Left renal cortex interstitium (tissue), 4 donors: Measurements from ENCODE around the gene MX1. TPM values are rescaled to one million over a fixed set of nuclear protein-coding genes. Genes with fewer than 3 reads are reported as not detected.
"Not testable (repeated sequence)": the region's sequence is repeated elsewhere in the genome, so short reads cannot be mapped to it uniquely, and the experiment has no call there.

Experiments used
- DNase-seq, 4 donors: peaks; one replicate each; pipeline ENCODE4 v3.0.0-alpha.2; 2013; ENCODE audit warnings: low read depth in 4 of 4, low spot score in 2 of 4, missing footprints in 1 of 4
- polyA plus RNA-seq, 4 donors: library from polyadenylated mRNA; unstranded; fragments of 120-200 nt; gene quantifications; one replicate each; pipeline ENCODE4 v1.2.1, GENCODE V29; 2013; ENCODE audit not compliant: insufficient read length in 4 of 4

The MX1 gene
- polyA plus RNA-seq, 4 donors = 7.5 to 11.0 (median 9.7) TPM

DNA sequence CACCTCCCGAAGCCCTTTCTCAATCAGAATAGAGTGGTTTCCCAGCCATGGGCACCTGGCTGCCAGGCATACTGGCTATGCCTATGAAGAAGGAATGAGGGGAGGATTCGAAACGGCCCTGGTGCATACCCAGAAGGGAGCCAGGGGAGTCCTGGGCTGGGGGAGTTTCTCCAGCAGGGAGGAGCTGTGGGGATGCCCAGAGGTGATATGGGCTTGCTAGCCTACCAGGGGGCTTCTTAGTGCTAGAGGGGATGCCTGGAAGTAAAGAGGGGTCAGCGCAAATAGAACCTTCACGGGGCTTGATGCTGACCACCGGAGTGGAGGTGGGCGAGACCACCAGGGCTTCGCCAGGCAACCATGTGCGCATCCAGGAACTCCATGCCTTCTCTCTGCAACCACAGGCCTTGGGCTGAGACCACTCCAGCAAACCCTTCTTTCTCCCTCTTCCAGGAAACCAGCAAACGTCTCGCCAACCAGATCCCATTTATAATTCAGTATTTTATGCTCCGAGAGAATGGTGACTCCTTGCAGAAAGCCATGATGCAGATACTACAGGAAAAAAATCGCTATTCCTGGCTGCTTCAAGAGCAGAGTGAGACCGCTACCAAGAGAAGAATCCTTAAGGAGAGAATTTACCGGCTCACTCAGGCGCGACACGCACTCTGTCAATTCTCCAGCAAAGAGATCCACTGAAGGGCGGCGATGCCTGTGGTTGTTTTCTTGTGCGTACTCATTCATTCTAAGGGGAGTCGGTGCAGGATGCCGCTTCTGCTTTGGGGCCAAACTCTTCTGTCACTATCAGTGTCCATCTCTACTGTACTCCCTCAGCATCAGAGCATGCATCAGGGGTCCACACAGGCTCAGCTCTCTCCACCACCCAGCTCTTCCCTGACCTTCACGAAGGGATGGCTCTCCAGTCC, 18.2 kb upstream of the MX1 start:
- DNase-seq = no peak

DNA sequence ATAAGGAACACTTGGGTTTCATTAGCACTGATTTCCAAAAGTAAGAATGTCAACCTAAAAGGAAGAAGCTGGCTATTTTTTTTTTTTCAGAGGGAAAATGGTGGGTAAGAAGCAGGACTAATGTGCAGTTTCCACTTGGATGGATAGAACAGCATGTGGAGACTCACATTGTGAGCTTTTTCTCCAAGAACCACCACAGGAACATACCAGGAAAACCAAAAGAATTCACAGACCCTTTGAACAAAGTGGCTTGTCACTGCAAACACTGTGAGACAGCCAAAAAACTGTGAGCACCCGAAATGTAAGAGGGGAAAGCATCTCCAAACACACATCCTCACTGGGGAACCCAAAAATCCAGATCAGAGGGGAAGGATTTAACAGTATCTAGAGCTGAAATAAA, 15.7 kb upstream of the MX1 start:
- no peak for DNase-seq

DNA sequence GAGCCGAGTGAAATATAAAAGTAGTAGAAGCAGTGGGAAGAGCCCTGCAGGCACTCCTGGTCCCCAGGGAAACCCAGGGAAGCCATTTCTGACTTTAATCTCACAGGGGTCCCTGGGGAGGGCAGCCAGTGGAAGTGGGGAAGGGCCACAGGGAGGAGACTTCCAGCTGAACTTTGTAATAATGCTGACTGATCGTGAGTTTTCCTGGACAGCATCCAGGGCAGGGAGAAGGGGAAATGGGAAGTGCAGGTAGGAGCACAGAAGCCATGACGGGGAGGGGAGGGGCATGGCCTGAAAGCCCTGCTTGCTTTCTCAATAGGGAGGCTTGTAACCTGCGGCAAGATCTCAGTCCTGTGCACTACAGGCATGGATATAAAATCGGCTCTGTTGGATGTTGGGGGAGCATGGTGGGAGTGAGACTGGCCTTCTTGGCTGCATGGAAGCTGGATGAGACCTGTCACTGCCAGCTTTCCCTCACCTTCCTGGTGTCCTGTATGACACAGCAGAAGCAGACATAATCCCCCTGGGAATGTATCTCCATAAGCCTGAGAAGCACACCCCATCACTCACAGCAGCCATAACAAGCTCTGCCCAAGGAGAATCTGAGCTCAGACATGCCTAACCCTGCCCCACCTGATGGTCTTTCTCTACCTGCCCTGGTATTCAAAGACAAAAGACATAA, 15.1 kb upstream of the MX1 start:
- no peak for DNase-seq

DNA sequence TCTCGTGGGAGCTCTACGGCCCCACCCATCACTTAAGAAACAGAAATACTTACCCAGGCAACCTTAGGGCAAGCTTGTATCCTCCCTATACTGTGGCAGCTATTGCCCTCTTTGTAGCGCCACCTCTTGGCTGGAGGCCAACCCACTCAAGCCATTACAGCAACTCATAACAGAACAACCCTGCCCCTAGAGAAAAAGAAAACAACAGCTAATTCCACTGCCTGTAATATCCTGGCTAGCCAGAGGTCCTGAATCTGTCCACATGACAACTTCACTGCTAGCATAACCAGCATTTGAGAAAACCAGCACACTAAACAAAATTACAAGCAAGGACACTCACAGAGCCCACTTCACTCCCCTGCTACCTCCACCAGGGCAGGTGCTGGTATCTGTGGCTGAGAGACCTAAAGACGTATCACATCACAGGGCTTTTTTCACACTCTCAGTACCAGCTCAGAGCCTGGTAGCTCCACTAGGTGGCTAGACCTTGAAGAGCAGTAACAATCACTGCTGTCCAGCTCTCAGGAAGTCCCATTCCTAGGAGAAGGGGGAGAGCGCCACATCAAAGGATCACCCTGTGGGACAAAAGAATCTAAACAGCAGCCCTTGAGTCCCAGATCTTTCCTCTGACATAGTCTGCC, 14.5 kb upstream of the MX1 start:
- DNase-seq = no peak

DNA sequence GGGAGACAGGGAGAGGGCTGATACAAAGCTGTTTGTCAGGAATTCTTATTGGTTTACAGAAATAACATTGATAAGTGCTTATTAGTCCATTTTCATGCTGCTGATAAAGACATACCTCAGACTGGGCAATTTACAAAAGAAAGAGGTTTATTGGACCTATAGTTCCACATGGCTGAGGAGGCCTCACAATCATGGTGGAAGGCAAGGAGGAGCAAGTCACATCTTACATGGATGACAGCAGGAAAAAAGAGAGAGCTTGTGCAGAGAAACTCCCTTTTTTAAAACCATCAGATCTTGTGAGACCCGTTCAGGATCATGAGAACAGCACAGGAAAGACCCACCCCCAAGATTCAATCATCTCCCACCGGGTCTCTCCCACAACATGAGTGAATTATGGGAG, 8.5 kb upstream of the MX1 start:
- DNase-seq = not testable (repeated sequence)

DNA sequence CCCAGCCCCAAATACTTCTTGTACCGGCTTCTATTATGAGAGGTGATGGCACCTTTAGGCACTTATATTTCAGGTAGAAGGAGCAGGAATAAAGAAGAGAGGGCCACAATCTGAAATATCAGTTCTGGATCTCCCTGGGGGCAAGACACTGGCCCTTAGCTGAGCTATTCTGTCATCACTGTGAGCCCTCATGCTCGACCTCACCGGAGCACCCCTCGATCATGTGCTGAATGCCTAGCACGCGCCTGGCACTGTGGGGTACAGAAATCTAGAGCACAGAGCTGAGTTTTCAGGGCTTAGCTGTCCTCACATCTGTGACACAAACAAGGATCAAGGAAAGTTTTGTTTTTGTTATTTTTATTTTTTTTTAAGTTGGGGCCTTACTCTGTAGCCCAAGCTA, 7.6 kb upstream of the MX1 start:
- no peak for DNase-seq

DNA sequence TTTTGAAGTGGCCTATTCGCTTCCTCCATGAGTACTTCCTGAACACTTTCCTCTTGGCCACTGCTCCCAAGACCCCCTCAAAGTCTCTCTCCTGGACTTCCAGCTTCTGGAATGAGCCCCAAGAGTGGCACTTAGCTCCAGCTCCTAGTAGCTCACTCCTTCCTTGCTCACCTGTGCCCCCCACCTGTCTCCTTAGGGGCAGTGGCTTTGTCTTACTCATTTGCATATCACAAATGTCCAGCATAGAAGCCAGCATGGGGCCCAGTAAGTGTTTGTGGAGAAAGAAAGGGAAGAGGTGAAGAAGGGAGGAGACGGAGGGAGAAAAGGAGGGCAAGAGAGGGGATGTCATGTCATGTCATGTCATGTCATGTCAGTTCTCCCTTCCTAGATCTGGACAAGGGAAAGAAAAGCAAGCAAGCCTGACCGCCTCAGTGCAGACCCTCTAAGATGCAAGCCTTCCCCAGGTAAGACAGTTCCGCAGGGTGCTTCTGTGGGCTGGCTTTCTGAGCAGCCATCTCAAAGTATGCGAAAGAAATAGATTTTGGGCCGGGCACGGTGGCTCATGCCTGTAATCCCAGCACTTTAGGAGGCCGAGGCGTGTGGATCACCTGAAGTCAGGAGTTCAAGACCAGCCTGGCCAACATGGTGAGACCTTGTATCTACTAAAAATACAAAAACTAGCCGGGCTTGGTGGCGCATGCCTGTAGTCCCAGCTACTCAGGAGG, 6.9 kb upstream of the MX1 start:
- no peak for DNase-seq

DNA sequence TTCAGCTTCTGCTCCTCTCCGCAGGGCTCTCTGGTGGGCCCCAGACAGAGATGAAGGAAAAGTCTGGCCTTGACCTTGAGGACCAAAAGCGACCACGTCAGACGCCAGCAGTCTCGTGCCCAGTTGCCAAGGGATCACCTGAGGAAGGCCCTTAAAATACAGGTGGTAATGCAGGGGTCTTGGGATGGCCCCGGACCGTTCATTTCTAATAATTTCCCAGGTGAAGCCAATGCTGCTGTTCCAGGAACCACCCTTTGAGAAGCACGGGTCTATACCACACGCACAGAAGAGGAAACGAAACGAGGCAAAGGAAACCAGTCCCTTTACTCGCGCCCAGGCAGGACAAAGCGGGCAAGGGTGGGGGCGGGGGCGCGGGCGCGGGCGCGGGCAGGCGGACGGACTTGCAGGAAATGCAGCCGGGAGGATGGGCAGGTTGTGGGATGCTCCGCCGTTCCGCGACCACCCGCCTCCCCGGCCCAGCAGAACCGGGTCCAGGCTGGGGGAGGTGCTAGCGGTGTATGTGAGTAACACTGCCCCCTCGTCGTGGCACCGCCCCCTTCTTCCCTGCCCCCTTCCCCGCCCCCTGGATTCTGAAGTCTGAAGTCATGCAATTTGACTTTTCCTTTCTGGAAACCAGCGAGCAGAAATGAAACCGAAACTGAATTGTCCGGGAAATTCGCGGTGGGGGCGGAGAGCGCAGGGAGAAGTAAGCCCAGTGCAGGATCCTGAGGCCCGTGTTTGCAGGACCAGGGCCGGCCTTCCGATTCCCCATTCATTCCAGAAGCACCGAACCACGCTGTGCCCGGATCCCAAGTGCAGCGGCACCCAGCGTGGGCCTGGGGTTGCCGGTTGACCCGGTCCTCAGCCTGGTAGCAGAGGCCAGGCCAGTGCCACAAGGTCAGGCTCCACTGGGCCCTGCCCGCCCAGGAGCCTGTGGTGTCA, 5.8 kb upstream of the MX1 start:
- DNase-seq = peak; percentile 67 to 88 (median 78)

DNA sequence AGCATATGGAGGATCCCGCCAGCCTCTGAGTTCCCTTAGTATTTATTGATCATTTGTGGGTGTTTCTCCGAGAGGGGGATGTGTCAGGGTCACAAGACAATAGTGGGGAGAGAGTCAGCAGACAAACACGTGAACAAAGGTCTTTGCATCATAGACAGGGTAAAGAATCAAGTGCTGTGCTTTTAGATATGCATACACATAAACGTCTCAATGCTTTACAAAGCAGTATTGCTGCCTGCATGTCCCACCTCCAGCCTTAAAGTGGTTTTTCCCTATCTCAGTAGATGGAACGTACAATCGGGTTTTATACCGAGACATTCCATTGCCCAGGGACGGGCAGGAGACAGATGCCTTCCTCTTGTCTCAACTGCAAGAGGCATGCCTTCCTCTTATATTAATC, 5.0 kb upstream of the MX1 start:
- not testable (repeated sequence) for DNase-seq

DNA sequence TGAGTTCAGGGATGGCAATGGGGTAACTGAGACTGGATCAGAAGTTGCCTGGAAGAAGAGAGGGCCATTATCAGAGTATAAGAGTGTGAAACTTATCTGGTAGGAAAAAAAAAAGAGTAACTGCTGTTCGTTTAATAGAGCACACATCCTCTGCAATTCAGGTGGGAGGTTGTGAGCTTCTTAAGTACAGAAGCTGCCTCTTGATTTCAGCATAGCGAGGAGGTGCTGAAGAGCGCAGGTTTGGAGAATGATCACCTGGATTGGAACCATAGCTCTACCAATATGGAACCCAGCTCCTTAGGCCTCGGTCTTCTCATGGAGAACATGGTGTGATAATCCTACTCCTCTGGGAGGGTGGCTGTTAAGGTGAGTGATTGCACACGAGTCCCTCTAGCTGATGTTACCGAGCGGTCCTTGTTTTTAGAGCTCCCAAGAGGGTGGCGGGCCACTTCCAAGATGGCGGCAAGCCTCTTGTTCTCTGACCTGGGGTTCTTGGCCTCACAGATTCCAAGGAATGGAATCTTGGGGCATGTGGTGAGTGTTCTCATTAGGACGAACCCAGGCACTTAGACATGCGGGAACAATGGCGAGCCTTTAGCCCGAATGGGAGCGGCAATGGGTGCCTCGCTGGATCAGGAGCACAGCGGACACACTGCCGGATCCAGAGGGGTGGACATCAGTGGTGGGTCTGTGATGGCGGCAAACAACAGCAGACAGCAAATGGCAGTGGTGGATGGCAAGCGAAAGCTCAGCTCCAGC, 3.3 kb upstream of the MX1 start:
- no peak for DNase-seq

DNA sequence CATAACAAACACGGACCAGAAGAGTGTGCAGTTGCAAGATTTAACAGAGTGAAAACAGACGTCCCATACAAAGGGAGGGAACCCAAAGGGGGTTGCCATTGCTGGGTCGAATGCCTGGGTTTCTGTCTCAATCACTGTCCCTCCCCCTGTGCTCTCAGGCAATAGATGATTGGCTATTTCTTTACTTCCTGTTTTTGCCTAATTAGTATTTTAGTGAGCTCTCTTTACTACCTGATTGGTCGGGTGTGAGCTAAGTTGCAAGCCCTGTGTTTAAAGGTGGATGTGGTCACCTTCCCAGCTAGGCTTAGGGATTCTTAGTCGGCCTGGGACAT, 2.8 kb upstream of the MX1 start:
- DNase-seq = not testable (repeated sequence)

DNA sequence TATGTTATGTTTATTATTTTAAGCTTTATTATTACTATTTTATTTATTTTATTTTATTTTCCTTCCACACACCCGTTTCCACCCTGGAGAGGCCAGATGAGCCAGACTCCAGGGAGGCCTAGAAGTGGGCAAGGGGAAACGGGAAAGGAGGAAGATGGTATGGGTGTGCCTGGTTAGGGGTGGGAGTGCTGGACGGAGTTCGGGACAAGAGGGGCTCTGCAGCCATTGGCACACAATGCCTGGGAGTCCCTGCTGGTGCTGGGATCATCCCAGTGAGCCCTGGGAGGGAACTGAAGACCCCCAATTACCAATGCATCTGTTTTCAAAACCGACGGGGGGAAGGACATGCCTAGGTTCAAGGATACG, 468 bp upstream of the MX1 start:
- DNase-seq = no peak

DNA sequence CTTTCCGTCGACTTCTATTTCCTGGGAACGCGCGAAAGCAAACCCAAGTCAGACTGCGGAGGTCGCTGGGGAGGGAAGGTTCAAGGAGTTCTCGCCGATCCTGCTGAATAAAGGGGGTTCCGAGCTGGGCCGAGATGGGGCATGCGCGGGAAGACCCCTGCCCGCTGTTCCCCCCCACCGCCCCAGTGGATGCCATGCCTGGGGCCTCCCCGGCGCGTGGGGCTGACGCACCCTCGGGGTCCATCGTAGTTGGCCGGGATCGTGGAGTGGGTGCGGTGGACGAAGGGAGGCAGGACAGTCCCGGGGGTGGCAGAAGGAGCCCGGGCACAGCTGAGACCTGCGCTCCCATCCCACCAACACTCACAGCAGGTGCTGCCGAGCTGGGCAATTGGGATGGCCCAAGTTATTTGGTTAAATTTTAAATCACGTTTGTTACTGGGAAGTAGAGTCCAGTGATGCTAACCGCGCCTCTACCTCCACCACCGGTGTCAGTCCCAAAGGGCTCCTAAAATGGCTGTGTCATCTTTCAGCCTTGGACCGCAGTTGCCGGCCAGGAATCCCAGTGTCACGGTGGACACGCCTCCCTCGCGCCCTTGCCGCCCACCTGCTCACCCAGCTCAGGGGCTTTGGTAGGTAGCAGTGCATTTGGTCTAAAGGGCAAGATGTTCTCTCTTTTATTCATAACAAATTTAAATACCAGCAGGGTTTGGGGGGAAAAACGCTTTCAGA, 801 bp downstream of the MX1 start:
- no peak for DNase-seq

DNA sequence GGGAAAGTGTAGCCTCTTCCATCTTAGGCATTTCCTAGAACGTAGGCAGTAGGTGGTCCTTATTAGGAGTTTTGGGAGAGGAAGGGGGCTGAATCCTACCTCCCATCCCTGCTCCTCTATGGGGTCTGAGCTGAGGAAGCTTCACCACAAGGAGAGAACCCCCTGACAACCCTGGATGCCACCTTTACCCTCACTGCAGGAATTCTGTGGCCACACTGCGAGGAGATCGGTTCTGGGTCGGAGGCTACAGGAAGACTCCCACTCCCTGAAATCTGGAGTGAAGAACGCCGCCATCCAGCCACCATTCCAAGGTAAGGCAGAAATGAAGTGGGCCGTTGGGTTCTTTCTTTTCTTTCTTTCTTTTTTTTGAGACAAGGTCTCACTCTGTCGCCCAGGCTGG, 1.5 kb downstream of the MX1 start:
- DNase-seq = no peak

DNA sequence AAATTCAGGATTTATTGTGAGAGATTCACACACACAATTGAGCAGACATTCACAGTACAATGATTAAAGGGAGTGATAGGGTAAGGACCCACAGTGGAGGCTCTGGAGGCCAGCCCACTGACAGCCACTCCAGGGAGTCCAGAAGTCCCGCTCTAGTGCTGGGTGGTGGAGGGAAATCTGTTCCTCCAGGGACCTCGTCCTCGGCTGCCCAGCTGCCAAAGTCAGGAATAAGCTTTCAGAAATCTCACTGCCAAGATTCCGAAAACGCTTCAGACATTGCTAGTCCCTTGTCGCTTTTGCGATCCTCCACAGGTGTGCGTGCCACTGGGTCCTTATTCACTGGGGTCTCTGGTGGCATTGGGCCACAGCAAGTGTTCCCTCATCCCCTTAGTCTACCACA, 2.3 kb downstream of the MX1 start:
- DNase-seq = no peak

DNA sequence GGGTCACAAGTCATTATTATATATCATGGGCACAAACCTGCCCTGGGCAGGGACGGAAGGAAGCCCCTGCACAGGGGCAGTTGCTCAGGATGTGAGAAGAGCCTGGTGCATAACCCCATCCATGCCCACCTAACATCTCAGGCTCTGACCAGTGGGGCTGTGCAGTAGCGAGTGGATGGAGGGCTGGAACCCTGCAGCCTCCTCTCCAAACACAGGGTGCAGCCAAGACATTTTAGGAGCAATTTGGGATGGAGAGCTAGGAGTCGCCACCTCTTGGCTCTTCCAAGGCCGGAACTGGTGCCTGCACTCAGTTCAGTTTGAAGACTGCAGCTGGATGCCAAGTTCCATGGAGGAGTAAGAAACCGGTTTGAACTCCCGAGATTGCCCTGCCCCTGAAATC, 2.8 kb downstream of the MX1 start:
- DNase-seq = no peak

DNA sequence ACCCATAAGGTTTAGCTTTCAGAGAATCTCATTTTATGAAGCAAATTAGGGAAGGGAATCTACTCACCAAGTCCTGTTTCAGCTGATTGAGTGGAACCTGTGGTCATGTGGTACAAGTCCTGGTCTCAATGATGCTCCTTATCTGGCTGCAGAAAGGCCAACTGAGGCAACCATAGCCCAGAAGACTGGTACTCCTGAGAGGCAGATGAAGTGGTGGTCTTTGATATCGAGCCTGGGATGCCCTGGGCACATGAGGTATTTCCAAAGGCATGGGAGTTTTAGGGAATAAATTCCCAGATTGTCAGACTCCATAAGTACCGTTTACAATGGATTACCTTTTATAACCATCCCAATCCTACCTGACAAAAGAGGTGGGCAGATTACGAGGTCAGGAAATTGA, 3.3 kb downstream of the MX1 start:
- no peak for DNase-seq

DNA sequence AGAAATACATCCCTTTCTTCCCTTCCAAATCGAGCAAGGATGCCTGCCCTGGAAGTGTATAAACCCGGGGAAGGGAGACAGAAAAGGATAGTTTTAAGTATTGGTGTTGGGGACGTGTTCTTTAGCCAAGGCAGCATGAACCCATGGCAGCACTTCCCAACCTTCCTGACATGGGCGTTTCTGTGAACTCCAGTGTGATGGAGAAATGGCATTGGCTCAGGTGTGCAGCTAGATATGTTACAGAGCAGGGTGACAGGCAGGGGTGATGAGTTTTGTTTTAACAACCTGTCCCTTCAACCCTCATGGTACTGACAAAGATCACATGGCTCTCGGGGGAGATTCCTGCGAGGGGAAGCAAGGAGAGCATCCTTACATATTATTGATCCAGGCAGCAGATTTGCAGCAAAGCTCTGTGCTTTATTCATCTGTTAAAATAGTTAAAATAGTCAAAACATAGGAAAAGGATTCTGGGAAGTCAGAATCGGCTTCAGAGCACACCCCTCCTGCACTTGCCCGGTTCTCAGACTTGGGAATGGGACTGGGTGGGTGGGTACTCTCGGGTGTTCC, 4.0 kb downstream of the MX1 start:
- DNase-seq = no peak
